Effector memory CD4-positive, alpha-beta T cell (primary cell): ENCODE data around the gene RPS6KA3.
A peak's percentile ranks its signal among the peaks of the same experiment; 100 is the strongest.
"Not testable (repeated sequence)": the region's sequence is repeated elsewhere in the genome, so short reads cannot be mapped to it uniquely, and the experiment has no call there.

Experiments
- DNase-seq, 3 donors: peaks; one replicate each; pipeline ENCODE4 v3.0.0-alpha.2; 2020
- H3K27ac ChIP-seq: 2 replicates; pipeline ENCODE4 v1.7.0; 2013; ENCODE audit warnings: mild to moderate bottlenecking, low read length, moderate library complexity; ENCODE audit not compliant: insufficient read depth, poor library complexity, severe bottlenecking
- H3K27me3 ChIP-seq: replicated peaks from 2 replicates; pipeline ENCODE4 v1.7.0; 2013; ENCODE audit warnings: mild to moderate bottlenecking, low read length; ENCODE audit not compliant: insufficient read depth, control insufficient read depth, poor library complexity, severe bottlenecking
- H3K36me3 ChIP-seq: 2 replicates; pipeline ENCODE4 v1.7.0; 2013; ENCODE audit warnings: mild to moderate bottlenecking, low read length, moderate library complexity; ENCODE audit not compliant: control insufficient read depth, insufficient read depth
- H3K4me1 ChIP-seq: 2 replicates; pipeline ENCODE4 v1.7.0; 2013; ENCODE audit warnings: low read length, mild to moderate bottlenecking; ENCODE audit not compliant: control insufficient read depth, insufficient read depth, poor library complexity, severe bottlenecking
- H3K4me3 ChIP-seq: 2 replicates; pipeline ENCODE4 v1.7.0; 2013; ENCODE audit warnings: low read length, low read depth, mild to moderate bottlenecking; ENCODE audit not compliant: insufficient read depth, poor library complexity, severe bottlenecking
- H3K9me3 ChIP-seq: 2 replicates; pipeline ENCODE4 v1.7.0; 2013; ENCODE audit warnings: mild to moderate bottlenecking, low read length, moderate library complexity; ENCODE audit not compliant: control insufficient read depth

RPS6KA3 gene

DNA sequence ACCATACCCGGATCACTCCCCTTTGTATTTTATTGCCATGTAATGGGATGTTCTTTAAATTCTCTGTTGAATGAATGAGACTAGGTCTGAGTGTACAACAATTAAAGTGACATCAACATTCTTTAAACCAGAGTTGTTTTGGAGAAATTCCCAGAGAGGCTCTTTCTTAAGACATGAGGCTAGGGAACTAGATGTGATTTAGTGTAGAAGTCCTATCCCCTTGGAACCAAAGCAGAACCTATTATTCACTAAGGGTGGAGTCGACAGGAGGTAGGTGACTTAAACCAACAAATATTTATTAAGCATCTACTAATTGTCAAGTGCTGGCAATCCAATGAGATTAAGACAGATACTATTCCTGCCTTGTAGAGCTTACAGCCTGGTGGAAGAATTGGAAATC is 126.7 kb downstream of the RPS6KA3 start:
- no peak for DNase-seq
- Histone ChIP-seq H3K9me3 (no peaks in the 10 kb centered on the region), H3K36me3 (peaks cover 14% of the 10 kb centered on the region), H3K4me3 (no peak overlapping the region), H3K27me3 (no peaks in the 10 kb centered on the region), H3K4me1 (peaks cover 16% of the 10 kb centered on the region), H3K27ac (peak overlapping the region; percentile 32)

DNA sequence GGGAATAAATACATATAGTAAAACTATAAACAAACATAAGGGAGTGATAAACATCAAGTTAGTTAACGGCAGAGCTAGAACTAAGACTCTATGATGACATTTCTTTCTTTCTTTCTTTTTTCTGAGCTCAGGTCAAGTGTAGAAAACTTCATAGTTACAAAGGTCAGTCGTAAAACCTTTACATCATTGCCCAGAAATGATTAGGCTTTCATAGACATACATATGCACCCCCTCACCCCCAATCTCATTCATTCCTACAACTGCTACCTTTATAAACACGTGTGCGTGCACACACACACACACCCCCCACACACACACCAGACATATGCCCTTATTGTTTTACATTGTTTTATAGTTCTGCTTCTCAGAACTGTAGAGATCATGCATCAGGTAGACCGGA is 130.8 kb downstream of the RPS6KA3 start:
- Histone ChIP-seq H3K27ac (no peak overlapping the region), H3K27me3 (no peaks in the 10 kb centered on the region), H3K4me1 (peaks cover 16% of the 10 kb centered on the region), H3K36me3 (peaks cover 33% of the 10 kb centered on the region), H3K9me3 (no peaks in the 10 kb centered on the region), H3K4me3 (no peak overlapping the region)
- no peak for DNase-seq

DNA sequence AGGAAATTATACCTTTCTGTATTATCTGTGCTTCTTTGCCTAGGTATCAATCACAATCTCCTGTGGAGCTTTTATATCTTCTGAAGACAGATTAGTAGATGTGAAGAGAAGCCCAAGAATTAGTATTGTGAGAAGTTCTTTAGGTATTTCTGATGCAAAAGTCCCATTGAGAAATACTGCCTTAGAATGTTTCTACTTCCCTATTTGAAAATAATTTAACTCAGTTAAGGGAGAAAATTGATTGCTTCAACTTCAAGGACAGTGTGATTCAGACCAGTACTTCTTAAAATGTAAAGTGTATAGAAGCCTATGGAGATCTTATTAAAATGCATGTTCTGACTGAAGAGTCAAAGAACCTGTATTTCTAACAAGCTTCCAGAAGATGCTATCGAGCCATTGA is 134.0 kb downstream of the RPS6KA3 start:
- H3K4me3 ChIP-seq: no peak overlapping the region
- H3K27me3 ChIP-seq: no peaks in the 10 kb centered on the region
- no peak overlapping the region for H3K27ac ChIP-seq
- H3K9me3 ChIP-seq: no peaks in the 10 kb centered on the region
- no peaks in the 10 kb centered on the region for H3K4me1 ChIP-seq
- H3K36me3 ChIP-seq: peaks cover 50% of the 10 kb centered on the region
- no peak for DNase-seq

DNA sequence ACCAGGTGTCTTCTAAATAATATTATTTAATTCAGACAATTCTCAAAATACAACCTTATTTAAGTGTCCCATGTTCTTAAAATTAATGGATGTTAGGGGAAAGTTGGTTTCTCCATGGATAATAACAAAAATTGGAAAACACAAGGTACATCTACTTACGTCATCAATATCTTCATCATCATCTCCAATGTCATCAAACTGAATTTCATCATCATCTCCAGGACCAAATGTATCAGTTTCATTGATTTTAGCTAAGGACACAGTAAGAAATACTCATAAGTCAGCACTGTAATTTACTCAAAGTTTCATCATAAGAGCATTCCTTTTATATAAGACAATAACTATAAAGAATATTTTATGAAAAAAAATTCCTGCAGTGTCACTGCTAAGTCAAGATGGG is 136.4 kb downstream of the RPS6KA3 start:
- Histone ChIP-seq H3K4me3 (no peak overlapping the region), H3K9me3 (no peaks in the 10 kb centered on the region), H3K36me3 (peaks cover 44% of the 10 kb centered on the region), H3K4me1 (no peaks in the 10 kb centered on the region), H3K27ac (no peak overlapping the region), H3K27me3 (no peaks in the 10 kb centered on the region)
- DNase-seq: no peak

DNA sequence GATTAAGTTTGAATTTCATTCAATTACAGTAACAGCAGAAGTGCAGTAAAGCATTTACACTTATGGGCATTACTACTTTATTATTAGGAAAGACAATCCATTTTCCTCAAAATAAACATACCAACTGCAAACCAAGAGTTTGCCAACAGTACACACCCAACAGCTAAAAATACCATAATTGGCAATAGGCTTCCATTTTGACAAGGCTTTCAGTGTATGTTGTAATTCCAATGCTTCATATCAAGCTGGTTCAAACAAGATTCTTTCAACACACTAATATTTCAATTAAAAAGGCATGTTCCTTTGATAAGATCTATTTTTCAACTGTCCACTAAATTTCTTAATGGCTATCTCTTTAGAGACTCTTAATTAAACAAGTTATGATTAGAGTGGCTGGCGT is 137.2 kb downstream of the RPS6KA3 start:
- Histone ChIP-seq H3K4me3 (no peak overlapping the region), H3K4me1 (no peaks in the 10 kb centered on the region), H3K9me3 (no peaks in the 10 kb centered on the region), H3K36me3 (peaks cover 47% of the 10 kb centered on the region), H3K27me3 (no peaks in the 10 kb centered on the region), H3K27ac (no peak overlapping the region)
- no peak for DNase-seq

DNA sequence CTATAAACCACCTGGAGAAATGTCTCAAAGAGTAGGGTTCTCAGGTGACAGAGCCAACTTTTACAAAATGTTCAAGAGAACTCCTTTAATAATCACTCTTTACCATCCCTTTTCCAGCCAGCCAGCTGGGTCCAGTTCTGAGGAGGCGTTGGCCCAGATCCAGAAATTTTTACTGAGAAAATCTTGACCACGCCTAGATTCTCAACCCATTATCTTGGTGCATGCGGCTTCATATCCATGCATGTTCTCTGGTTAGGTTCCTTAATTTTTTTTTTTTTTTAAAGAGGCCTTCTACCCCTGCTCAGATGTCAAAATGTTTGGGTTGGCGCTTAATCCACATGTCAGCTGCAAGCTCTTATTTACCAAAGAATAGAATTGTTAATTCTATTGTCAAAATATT is 138.0 kb downstream of the RPS6KA3 start:
- no peak for DNase-seq
- no peaks in the 10 kb centered on the region for H3K9me3 ChIP-seq
- H3K36me3 ChIP-seq: peaks cover 44% of the 10 kb centered on the region
- no peaks in the 10 kb centered on the region for H3K4me1 ChIP-seq
- H3K4me3 ChIP-seq: no peak overlapping the region
- no peak overlapping the region for H3K27ac ChIP-seq
- no peaks in the 10 kb centered on the region for H3K27me3 ChIP-seq

DNA sequence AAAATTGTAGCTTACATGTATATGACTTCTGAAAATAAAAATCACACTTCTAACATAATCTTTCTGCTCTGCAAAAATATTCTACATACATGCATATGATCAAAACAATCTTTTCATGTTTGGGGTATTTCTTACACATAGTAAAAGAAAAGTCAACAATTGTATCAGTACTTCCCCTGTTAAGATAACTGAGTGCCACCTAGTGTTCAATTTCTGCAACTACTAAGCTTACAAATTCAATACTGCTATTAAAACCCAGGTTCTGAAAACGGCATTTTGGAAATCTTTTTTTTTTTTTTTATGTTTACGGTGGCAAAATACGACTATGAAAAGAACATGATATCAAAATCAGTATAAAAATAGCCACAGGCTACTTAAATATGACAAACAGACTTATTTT is 139.3 kb downstream of the RPS6KA3 start:
- not testable (repeated sequence) for H3K4me1 ChIP-seq, H3K4me3 ChIP-seq, H3K9me3 ChIP-seq, DNase-seq, H3K27ac ChIP-seq, H3K27me3 ChIP-seq
- H3K36me3 ChIP-seq: peaks cover 31% of the 10 kb centered on the region

DNA sequence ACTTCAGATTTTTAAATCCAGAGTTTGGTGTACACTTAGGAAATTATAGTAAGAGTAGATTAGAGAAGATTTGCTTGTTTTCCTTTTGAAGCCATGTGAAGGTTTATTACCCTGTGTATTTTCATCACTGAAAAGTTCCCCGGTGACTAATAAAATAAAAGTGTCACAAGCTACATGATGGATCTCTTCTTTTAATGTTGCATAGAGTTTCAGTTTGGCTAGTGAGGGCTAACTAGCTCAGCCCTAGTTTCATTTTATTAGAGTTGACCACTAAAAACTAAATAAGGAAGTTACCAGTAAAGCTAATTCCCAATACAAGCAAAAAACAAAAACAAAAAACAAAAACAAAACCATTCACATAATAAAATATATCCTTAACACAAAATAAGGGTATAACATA is 139.9 kb downstream of the RPS6KA3 start:
- H3K27ac ChIP-seq, H3K27me3 ChIP-seq, DNase-seq, H3K9me3 ChIP-seq, H3K4me3 ChIP-seq, H3K4me1 ChIP-seq: not testable (repeated sequence)
- H3K36me3 ChIP-seq: peaks cover 27% of the 10 kb centered on the region

DNA sequence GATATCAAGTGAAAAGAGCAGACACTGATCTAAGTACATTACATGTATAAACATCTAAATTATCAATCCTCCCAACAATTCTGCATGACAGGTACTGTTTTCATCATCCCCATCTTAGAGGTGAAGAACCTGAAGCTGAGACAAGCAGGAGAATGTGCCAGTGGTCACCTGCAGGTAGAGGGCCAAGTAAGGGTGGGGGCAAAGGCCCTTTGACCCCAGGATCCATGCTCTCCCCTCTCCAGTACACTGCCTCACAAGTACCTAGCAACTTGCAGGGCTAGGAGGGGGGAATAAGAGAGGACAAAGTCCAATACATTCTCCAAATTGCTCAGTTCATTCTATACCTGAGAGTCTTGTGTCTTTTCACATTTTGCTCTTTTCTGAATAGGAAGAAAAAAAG is 141.7 kb downstream of the RPS6KA3 start:
- no peaks in the 10 kb centered on the region for H3K9me3 ChIP-seq

DNA sequence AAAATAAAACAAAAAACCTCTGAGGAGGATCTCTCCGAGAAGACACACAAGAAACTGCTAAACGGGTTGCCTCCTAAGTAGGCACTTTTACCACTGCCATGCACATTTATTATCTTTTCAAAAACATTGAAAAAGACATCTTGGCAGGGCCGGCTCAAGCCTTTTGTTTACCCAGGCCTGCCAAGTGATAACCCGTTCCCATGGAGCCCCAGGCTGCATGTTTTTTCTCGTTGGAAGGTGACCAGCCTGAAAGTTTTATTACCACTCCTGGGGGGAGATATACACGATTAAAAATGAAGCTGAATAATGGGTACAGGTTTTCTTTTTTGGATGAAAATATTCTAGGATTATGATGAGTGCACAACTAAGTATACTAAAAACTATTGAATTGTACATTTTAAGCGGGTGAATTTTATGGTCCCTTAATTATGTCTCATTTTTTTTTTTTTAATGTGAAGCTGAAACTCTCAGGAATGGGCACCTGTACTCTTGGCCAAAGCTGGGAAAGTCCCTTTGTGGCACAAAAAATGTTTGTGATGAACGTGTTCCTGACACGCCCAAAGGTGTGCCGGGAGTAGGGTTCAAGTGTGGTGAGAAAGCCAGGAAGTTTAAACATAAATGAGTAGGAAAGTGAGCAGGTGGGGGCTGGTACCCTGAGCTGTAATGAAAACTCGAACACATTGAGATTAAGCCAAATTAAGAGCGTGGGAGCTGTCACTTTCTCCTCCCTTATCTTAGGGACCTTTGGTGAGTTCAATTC is 148.5 kb downstream of the RPS6KA3 start:
- Histone ChIP-seq H3K27ac (no peak overlapping the region), H3K36me3 (no peaks in the 10 kb centered on the region), H3K4me1 (peaks cover 2% of the 10 kb centered on the region), H3K9me3 (no peaks in the 10 kb centered on the region), H3K27me3 (no peaks in the 10 kb centered on the region), H3K4me3 (no peak overlapping the region)
- no peak for DNase-seq

More for the DNA sequence above, 141.7 kb downstream of the RPS6KA3 start:
- DNase-seq: no peak
- H3K4me3 ChIP-seq: no peak overlapping the region
- H3K36me3 ChIP-seq: peaks cover 21% of the 10 kb centered on the region
- no peaks in the 10 kb centered on the region for H3K27me3 ChIP-seq
- H3K4me1 ChIP-seq: no peaks in the 10 kb centered on the region
- no peak overlapping the region for H3K27ac ChIP-seq
